ENCODE data around the gene TRIM7. TPM values are rescaled to one million over a fixed set of nuclear protein-coding genes. Genes with fewer than 3 reads are reported as not detected.

Gene TRIM7
- total and polyA plus RNA-seq, 9 of the 15 experiments (the other 6 are each of a cell fraction or from before 2014, with no cell fraction given) = 2.6 to 14.9 (median 8.9) TPM

GRCh38 chr5:181221792-181222629 lies 17.0 kb upstream of the TRIM7 start (continued):
- TF ChIP-seq, protein P1, sequence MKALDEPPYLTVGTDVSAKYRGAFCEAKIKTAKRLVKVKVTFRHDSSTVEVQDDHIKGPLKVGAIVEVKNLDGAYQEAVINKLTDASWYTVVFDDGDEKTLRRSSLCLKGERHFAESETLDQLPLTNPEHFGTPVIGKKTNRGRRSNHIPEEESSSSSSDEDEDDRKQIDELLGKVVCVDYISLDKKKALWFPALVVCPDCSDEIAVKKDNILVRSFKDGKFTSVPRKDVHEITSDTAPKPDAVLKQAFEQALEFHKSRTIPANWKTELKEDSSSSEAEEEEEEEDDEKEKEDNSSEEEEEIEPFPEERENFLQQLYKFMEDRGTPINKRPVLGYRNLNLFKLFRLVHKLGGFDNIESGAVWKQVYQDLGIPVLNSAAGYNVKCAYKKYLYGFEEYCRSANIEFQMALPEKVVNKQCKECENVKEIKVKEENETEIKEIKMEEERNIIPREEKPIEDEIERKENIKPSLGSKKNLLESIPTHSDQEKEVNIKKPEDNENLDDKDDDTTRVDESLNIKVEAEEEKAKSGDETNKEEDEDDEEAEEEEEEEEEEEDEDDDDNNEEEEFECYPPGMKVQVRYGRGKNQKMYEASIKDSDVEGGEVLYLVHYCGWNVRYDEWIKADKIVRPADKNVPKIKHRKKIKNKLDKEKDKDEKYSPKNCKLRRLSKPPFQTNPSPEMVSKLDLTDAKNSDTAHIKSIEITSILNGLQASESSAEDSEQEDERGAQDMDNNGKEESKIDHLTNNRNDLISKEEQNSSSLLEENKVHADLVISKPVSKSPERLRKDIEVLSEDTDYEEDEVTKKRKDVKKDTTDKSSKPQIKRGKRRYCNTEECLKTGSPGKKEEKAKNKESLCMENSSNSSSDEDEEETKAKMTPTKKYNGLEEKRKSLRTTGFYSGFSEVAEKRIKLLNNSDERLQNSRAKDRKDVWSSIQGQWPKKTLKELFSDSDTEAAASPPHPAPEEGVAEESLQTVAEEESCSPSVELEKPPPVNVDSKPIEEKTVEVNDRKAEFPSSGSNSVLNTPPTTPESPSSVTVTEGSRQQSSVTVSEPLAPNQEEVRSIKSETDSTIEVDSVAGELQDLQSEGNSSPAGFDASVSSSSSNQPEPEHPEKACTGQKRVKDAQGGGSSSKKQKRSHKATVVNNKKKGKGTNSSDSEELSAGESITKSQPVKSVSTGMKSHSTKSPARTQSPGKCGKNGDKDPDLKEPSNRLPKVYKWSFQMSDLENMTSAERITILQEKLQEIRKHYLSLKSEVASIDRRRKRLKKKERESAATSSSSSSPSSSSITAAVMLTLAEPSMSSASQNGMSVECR (CRISPR knock-in tag; IDR thresholded peaks at IDR 0.05) = peak; percentile 65; the same call in 1 of the 2 replicates
- TF ChIP-seq ARHGAP35 (IDR thresholded peaks at IDR 0.05; ENCODE audit: partially characterized antibody) = no peak
- no peak for TF ChIP-seq ZNF143 (CRISPR knock-in tag; IDR thresholded peaks at IDR 0.05)
- TF ChIP-seq ID3 (CRISPR knock-in tag; IDR thresholded peaks at IDR 0.05) = no peak
- peak; percentile 60 for TF ChIP-seq ID3 (tag; IDR thresholded peaks at IDR 0.05)
- TF ChIP-seq ESRRA (IDR thresholded peaks at IDR 0.05; ENCODE audit: borderline replicate concordance, low read depth) = peak; percentile 73
- peak in 1 of 2 experiments; percentile 82; a peak in 2 of 4 replicates for TF ChIP-seq KDM1A (IDR thresholded peaks at IDR 0.05)
- TF ChIP-seq MAFK (IDR thresholded peaks at IDR 0.05; ENCODE audit: low read length) = 0 out of 2 replicates have a peak, but pooled peaks have one; percentile 11
- no peak for TF ChIP-seq CAMTA2 (CRISPR knock-in tag; conservative IDR thresholded peaks at IDR 0.05)
- TF ChIP-seq MAFF (IDR thresholded peaks at IDR 0.05; ENCODE audit: low read length) = no peak
- TF ChIP-seq, protein P2, sequence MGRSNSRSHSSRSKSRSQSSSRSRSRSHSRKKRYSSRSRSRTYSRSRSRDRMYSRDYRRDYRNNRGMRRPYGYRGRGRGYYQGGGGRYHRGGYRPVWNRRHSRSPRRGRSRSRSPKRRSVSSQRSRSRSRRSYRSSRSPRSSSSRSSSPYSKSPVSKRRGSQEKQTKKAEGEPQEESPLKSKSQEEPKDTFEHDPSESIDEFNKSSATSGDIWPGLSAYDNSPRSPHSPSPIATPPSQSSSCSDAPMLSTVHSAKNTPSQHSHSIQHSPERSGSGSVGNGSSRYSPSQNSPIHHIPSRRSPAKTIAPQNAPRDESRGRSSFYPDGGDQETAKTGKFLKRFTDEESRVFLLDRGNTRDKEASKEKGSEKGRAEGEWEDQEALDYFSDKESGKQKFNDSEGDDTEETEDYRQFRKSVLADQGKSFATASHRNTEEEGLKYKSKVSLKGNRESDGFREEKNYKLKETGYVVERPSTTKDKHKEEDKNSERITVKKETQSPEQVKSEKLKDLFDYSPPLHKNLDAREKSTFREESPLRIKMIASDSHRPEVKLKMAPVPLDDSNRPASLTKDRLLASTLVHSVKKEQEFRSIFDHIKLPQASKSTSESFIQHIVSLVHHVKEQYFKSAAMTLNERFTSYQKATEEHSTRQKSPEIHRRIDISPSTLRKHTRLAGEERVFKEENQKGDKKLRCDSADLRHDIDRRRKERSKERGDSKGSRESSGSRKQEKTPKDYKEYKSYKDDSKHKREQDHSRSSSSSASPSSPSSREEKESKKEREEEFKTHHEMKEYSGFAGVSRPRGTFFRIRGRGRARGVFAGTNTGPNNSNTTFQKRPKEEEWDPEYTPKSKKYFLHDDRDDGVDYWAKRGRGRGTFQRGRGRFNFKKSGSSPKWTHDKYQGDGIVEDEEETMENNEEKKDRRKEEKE (IDR thresholded peaks at IDR 0.05; ENCODE audit: borderline replicate concordance in 1 of 2, control insufficient read depth in 1 of 2, low read depth in 2 of 2, low read length in 1 of 2) = peak; percentile 57 to 60; a peak in 2 of 4 replicates
- peak; percentile 84 for TF ChIP-seq ETV1 (tag; conservative IDR thresholded peaks at IDR 0.05; ENCODE audit: low read depth)
